ENCODE results near the gene IGSF21.

IGSF21 gene

GRCh38 chr1:18182398-18183160 lies 75.0 kb downstream of the IGSF21 start:
- H3K4me1 ChIP-seq (ENCODE audit: low read length) = peaks cover 6% of the 10 kb centered on the region; the same call in 1 of the 2 replicates
- no peaks in the 10 kb centered on the region for H4K20me1 ChIP-seq (ENCODE audit: insufficient read depth, low read length)
- H3K9me3 ChIP-seq (replicated peaks; ENCODE audit: insufficient read depth, low read length) = no peaks in the 10 kb centered on the region
- no peak overlapping the region for H3K27ac ChIP-seq (ENCODE audit: low read length)
- H3K36me3 ChIP-seq (replicated peaks; ENCODE audit: insufficient read depth, low read length) = no peaks in the 10 kb centered on the region
- no peak for DNase-seq
- no peak overlapping the region for H2AFZ ChIP-seq (ENCODE audit: low read length)
- no peak overlapping the region for H3K9ac ChIP-seq (ENCODE audit: low read length)
- TF ChIP-seq, protein P1, sequence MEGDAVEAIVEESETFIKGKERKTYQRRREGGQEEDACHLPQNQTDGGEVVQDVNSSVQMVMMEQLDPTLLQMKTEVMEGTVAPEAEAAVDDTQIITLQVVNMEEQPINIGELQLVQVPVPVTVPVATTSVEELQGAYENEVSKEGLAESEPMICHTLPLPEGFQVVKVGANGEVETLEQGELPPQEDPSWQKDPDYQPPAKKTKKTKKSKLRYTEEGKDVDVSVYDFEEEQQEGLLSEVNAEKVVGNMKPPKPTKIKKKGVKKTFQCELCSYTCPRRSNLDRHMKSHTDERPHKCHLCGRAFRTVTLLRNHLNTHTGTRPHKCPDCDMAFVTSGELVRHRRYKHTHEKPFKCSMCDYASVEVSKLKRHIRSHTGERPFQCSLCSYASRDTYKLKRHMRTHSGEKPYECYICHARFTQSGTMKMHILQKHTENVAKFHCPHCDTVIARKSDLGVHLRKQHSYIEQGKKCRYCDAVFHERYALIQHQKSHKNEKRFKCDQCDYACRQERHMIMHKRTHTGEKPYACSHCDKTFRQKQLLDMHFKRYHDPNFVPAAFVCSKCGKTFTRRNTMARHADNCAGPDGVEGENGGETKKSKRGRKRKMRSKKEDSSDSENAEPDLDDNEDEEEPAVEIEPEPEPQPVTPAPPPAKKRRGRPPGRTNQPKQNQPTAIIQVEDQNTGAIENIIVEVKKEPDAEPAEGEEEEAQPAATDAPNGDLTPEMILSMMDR (IDR thresholded peaks at IDR 0.05; ENCODE audit: low read length) = no peak
- TF ChIP-seq EZH2 (optimal IDR thresholded peaks at IDR 0.05; ENCODE audit: low read depth, low read length) = no peak
- no peak overlapping the region for H3K4me2 ChIP-seq (ENCODE audit: low read depth, low read length)
- H3K79me2 ChIP-seq (ENCODE audit: low read length) = no peaks in the 10 kb centered on the region
- no peaks in the 10 kb centered on the region for H3F3A ChIP-seq (ENCODE audit: insufficient read depth, low read length)
- H3K4me3 ChIP-seq (ENCODE audit: low read length) = no peak overlapping the region
- H3K27me3 ChIP-seq (replicated peaks; ENCODE audit: insufficient read depth, low read length) = peaks cover 95% of the 10 kb centered on the region
- no peaks in the 10 kb centered on the region for H3K9me2 ChIP-seq (replicated peaks; ENCODE audit: insufficient read depth, low read length)

- Histone ChIP-seq H4K20me1 (ENCODE audit: insufficient read depth, low read length) (no peaks in the 10 kb centered on the region), H3K4me1 (ENCODE audit: low read length) (no peaks in the 10 kb centered on the region), H2AFZ (ENCODE audit: low read length) (no peak overlapping the region), H3K9me2 (replicated peaks; ENCODE audit: insufficient read depth, low read length) (no peaks in the 10 kb centered on the region), H3K4me3 (ENCODE audit: low read length) (no peak overlapping the region), H3K9ac (ENCODE audit: low read length) (no peak overlapping the region), H3K27me3 (replicated peaks; ENCODE audit: insufficient read depth, low read length) (peaks cover 95% of the 10 kb centered on the region), H3K27ac (ENCODE audit: low read length) (no peak overlapping the region), H3K4me2 (ENCODE audit: low read depth, low read length) (no peak overlapping the region), H3K79me2 (ENCODE audit: low read length) (no peaks in the 10 kb centered on the region), H3K9me3 (replicated peaks; ENCODE audit: insufficient read depth, low read length) (no peaks in the 10 kb centered on the region), H3F3A (ENCODE audit: insufficient read depth, low read length) (no peaks in the 10 kb centered on the region), H3K36me3 (replicated peaks; ENCODE audit: insufficient read depth, low read length) (no peaks in the 10 kb centered on the region)
- DNase-seq = no peak
- TF ChIP-seq, protein P1 (IDR thresholded peaks at IDR 0.05; ENCODE audit: low read length) = no peak
- TF ChIP-seq EZH2phosphoT487 (IDR thresholded peaks at IDR 0.05; ENCODE audit: low read length) = no peak
- no peak for TF ChIP-seq EZH2 (optimal IDR thresholded peaks at IDR 0.05; ENCODE audit: low read depth, low read length)
Measured at GRCh38 chr1:18183533-18183932, 75.9 kb downstream of the IGSF21 start.

GRCh38 chr1:18187054-18187453 lies 79.5 kb downstream of the IGSF21 start:
- Histone ChIP-seq H3F3A (ENCODE audit: insufficient read depth, low read length) (no peaks in the 10 kb centered on the region), H3K79me2 (ENCODE audit: low read length) (no peaks in the 10 kb centered on the region), H3K4me2 (ENCODE audit: low read depth, low read length) (no peak overlapping the region), H4K20me1 (ENCODE audit: insufficient read depth, low read length) (no peaks in the 10 kb centered on the region), H3K4me3 (ENCODE audit: low read length) (no peak overlapping the region), H3K9ac (ENCODE audit: low read length) (no peak overlapping the region), H3K27ac (ENCODE audit: low read length) (no peak overlapping the region), H3K4me1 (ENCODE audit: low read length) (no peaks in the 10 kb centered on the region), H3K27me3 (replicated peaks; ENCODE audit: insufficient read depth, low read length) (peaks cover 91% of the 10 kb centered on the region), H3K36me3 (replicated peaks; ENCODE audit: insufficient read depth, low read length) (no peaks in the 10 kb centered on the region), H3K9me2 (replicated peaks; ENCODE audit: insufficient read depth, low read length) (no peaks in the 10 kb centered on the region), H2AFZ (ENCODE audit: low read length) (no peak overlapping the region), H3K9me3 (replicated peaks; ENCODE audit: insufficient read depth, low read length) (no peaks in the 10 kb centered on the region)
- no peak for DNase-seq
- no peak for TF ChIP-seq EZH2 (optimal IDR thresholded peaks at IDR 0.05; ENCODE audit: low read depth, low read length)
- TF ChIP-seq EZH2phosphoT487 (IDR thresholded peaks at IDR 0.05; ENCODE audit: low read length) = no peak
- TF ChIP-seq, protein P1 (IDR thresholded peaks at IDR 0.05; ENCODE audit: low read length) = no peak
